ENCODE measurements around the gene SLC4A2. TPM values are rescaled to one million over a fixed set of nuclear protein-coding genes. Genes with fewer than 3 reads are reported as not detected.

The SLC4A2 gene
- total and polyA plus RNA-seq, 7 donors, result 12.3 to 124 (median 84.6) TPM

DNA sequence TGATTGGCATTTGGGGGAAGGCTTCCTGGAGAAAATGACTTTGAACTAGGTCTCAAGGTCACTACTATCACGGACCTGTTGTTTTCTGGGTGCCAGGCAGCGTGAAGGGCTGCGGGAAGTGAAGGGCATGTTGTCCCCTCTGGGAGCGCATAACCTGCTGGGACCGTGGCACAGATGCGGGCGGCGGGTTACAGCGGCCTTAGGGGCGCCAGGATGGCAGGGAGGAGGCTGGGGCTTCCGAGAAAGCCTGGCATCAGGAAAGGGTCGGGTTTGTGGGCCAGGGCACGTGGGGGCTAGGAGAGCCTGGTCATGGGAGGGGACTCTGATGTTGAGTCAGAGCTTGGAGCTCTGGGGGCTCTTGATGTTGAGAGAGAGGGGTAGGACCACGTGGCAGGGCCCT lies 6.1 kb downstream of the SLC4A2 start:
- Histone ChIP-seq H3K27me3 (no peaks in the 10 kb centered on the region), H3K36me3 (peaks cover 26 to 71% (median 52%) of the 10 kb centered on the region in 4 donors), H3K27ac (no peak overlapping the region), H3K4me1 (peaks cover 0 to 35% (median 34%) of the 10 kb centered on the region in 4 donors), H3K9me3 (no peaks in the 10 kb centered on the region), H3K4me3 (no peak overlapping the region)
- intact Hi-C loops (cut with DNase I), result no loop called here
- TF ChIP-seq, protein P1, sequence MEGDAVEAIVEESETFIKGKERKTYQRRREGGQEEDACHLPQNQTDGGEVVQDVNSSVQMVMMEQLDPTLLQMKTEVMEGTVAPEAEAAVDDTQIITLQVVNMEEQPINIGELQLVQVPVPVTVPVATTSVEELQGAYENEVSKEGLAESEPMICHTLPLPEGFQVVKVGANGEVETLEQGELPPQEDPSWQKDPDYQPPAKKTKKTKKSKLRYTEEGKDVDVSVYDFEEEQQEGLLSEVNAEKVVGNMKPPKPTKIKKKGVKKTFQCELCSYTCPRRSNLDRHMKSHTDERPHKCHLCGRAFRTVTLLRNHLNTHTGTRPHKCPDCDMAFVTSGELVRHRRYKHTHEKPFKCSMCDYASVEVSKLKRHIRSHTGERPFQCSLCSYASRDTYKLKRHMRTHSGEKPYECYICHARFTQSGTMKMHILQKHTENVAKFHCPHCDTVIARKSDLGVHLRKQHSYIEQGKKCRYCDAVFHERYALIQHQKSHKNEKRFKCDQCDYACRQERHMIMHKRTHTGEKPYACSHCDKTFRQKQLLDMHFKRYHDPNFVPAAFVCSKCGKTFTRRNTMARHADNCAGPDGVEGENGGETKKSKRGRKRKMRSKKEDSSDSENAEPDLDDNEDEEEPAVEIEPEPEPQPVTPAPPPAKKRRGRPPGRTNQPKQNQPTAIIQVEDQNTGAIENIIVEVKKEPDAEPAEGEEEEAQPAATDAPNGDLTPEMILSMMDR (IDR thresholded peaks at IDR 0.05), result no peak
- TF ChIP-seq POLR2A (IDR thresholded peaks at IDR 0.05) (no peak), EP300 (IDR thresholded peaks at IDR 0.05) (no peak), POLR2AphosphoS5 (IDR thresholded peaks at IDR 0.05) (no peak)
- WGBS, 2 donors, result 87 to 88% methylated on average over 14 of the region's 14 CpGs
- DNase-seq, result no peak

DNA sequence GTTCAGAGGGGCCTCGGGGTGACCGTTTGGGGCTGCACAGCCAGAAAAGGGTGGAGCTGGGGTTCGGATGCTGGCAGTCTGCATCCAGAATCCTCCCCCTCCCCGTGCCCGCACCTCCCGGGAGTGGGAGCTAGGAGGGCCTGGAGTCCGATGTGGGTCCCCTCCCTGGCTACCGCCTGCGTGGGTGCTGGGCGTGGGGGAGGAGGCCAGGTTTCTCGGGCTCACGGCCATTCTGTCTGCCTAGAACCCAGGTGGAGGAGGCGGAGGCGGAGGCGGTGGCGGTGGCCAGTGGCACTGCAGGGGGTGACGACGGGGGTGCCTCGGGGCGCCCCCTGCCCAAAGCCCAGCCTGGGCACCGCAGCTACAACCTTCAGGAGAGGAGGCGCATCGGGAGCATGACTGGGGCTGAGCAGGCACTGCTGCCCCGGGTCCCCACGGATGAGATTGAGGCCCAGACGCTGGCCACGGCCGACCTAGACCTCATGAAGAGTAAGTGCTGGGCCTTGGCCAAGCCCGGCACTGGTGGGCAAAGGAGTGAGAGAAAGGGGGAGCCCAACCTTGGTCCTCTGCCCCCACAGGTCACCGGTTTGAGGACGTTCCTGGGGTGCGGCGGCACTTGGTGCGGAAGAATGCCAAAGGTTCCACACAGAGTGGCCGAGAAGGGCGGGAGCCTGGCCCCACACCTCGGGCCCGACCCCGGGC lies 7.0 kb downstream of the SLC4A2 start:
- intact Hi-C loops (cut with DNase I), result no loop called here
- 93% methylated on average over 39 of the region's 39 CpGs for WGBS, 2 donors
- Histone ChIP-seq H3K27me3 (no peaks in the 10 kb centered on the region), H3K9me3 (no peaks in the 10 kb centered on the region), H3K27ac (no peak overlapping the region), H3K4me1 (peaks cover 0 to 26% (median 25%) of the 10 kb centered on the region in 4 donors), H3K4me3 (no peak overlapping the region), H3K36me3 (peaks cover 34 to 80% (median 61%) of the 10 kb centered on the region in 4 donors)
- no peak for DNase-seq
- TF ChIP-seq, protein P1 (IDR thresholded peaks at IDR 0.05), result no peak
- no peak for TF ChIP-seq EP300 (IDR thresholded peaks at IDR 0.05)
- no peak for TF ChIP-seq POLR2AphosphoS5 (IDR thresholded peaks at IDR 0.05)
- TF ChIP-seq POLR2A (IDR thresholded peaks at IDR 0.05), result no peak

DNA sequence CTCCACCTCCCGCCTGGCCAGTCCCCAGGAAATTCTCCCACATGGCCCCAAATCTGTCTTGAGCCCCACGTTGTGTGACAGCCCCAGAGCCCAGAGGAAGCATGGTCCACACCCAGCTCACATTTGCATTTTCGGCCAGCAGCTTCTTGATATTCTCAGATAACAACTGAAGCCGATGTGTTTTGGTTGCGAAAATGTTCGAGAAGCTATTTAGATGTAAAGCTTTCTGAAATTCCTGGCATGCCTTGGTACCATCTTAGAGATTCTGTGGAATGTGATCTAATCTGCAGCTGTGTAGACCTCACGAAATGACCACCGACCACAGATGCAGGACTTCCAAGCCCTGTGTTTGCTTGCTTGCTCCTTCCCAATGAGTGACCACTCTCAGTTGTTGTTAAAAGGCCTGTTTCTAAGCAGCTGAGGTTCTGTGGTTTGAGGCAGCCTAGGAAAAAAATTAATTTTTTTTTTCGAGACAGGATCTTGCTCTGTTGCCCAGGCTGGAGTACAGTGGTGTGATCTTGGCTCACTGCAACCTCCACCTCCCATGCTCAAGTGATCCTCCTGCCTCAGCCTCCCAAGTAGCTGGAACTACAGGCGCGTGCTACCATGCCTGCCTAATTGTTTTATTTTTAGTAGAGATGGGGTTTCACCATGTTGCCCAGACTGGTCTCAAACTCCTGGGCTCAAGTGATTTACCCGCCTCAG lies 8.8 kb downstream of the SLC4A2 start:
- Histone ChIP-seq H3K36me3 (peaks cover 37 to 98% (median 78%) of the 10 kb centered on the region in 4 donors), H3K4me3 (no peak overlapping the region), H3K27ac (no peak overlapping the region), H3K9me3 (no peaks in the 10 kb centered on the region), H3K4me1 (peaks cover 0 to 8% (median 7%) of the 10 kb centered on the region in 4 donors), H3K27me3 (no peaks in the 10 kb centered on the region)
- intact Hi-C loops (cut with DNase I), result no loop called here
- DNase-seq, result no peak
- 92 to 93% methylated on average over 12 of the region's 12 CpGs for WGBS, 2 donors
- TF ChIP-seq EP300 (IDR thresholded peaks at IDR 0.05) (no peak), POLR2AphosphoS5 (IDR thresholded peaks at IDR 0.05) (no peak), POLR2A (IDR thresholded peaks at IDR 0.05) (no peak)
- TF ChIP-seq, protein P1 (IDR thresholded peaks at IDR 0.05), result no peak

DNA sequence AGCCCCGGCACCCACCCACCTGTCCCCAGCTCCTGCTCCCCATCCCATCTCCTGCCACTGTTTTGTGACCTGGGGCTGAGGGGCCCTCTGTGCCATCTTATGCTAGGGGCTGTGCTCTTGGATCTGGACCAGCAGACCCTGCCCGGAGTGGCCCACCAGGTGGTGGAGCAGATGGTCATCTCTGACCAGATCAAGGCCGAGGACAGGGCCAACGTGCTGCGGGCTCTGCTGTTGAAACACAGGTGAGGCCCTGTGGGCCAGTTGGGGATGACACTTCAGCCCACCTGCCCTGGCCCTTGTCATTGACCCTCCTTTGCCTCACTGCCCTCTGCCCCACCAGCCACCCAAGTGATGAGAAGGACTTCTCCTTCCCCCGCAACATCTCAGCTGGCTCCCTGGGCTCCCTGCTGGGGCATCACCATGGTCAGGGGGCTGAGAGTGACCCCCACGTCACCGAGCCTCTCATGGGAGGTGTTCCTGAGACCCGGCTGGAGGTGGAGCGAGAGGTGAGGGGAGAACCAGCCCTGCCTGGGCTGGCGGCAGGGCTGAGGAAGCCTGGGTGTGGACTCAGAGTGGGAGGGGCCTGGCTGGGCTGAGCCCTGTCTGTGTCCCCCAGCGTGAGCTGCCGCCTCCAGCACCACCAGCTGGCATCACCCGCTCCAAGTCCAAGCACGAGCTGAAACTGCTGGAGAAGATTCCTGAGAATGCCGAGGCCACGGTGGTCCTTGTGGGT lies 10.6 kb downstream of the SLC4A2 start:
- WGBS, 2 donors, result 91 to 93% methylated on average over 17 of the region's 17 CpGs
- Histone ChIP-seq H3K4me1 (no peaks in the 10 kb centered on the region), H3K27ac (no peak overlapping the region), H3K27me3 (no peaks in the 10 kb centered on the region), H3K36me3 (peaks cover 50 to 100% (median 86%) of the 10 kb centered on the region in 4 donors), H3K9me3 (no peaks in the 10 kb centered on the region), H3K4me3 (no peak overlapping the region)
- TF ChIP-seq POLR2A (IDR thresholded peaks at IDR 0.05), result no peak
- no peak for TF ChIP-seq EP300 (IDR thresholded peaks at IDR 0.05)
- TF ChIP-seq, protein P1 (IDR thresholded peaks at IDR 0.05), result no peak
- no peak for TF ChIP-seq POLR2AphosphoS5 (IDR thresholded peaks at IDR 0.05)
- DNase-seq, result no peak
- intact Hi-C loops (cut with DNase I), result no loop called here
